Upper lobe of left lung (tissue), 6 donors: ENCODE results near the gene DAD1. TPM values are rescaled to one million over a fixed set of nuclear protein-coding genes. Genes with fewer than 3 reads are reported as not detected.
"Not testable (repeated sequence)": the region's sequence is repeated elsewhere in the genome, so short reads cannot be mapped to it uniquely, and the experiment has no call there.

Source experiments
- ATAC-seq, 2 donors: fragments of 200-7000 bp; cut with Tn5 transposase; one replicate each; pipeline ENCODE4 v1.9.1; 2022; ENCODE audit warnings: mild to moderate bottlenecking in 2 of 2, moderate library complexity in 2 of 2; ENCODE audit not compliant: low FRiP score in 2 of 2
- DNase-seq, 2 donors: peaks; one replicate each; pipeline ENCODE4 v3.0.0-alpha.2; 2019 to 2020
- H3K27ac ChIP-seq, 4 donors: fragments of 200-600 bp; sonication (generic); one replicate each; pipeline ENCODE4 v1.5.1; 2016 to 2019
- H3K27me3 ChIP-seq, 4 donors: fragments of 200-600 bp; sonication (generic); one replicate each; pipeline ENCODE4 v1.5.1; 2017 to 2019
- H3K36me3 ChIP-seq, 4 donors: fragments of 200-600 bp; sonication (generic); one replicate each; pipeline ENCODE4 v1.5.1; 2016 to 2019
- H3K4me1 ChIP-seq, 4 donors: fragments of 200-600 bp; sonication (generic); one replicate each; pipeline ENCODE4 v1.5.1; 2018 to 2019
- H3K4me3 ChIP-seq, 4 donors: fragments of 200-600 bp; sonication (generic); one replicate each; pipeline ENCODE4 v1.5.1; 2017 to 2019; ENCODE audit warnings: mild to moderate bottlenecking in 2 of 4, moderate library complexity in 1 of 4
- H3K9me3 ChIP-seq, 4 donors: fragments of 200-600 bp; sonication (generic); one replicate each; pipeline ENCODE4 v1.5.1; 2018 to 2019
- CTCF ChIP-seq, 6 experiments: fragments of 450-650 bp in 4 of 6; fragments of 200-600 bp in 2 of 6; sonication (generic) in 2 of 6; IDR thresholded peaks; one replicate each; pipeline ENCODE4 v1.5.1; 2016 to 2019; ENCODE audit warnings: antibody characterized with exemption in 6 of 6
- EP300 ChIP-seq, 4 donors: sonication (generic); formaldehyde crosslinking; IDR thresholded peaks; one replicate each; pipeline ENCODE4 v1.5.1; 2017; ENCODE audit warnings: antibody characterized with exemption in 4 of 4, control low read depth in 2 of 4
- POLR2A ChIP-seq, 4 donors: fragments of 450-650 bp; IDR thresholded peaks; one replicate each; pipeline ENCODE4 v1.5.1; 2016 to 2017; ENCODE audit warnings: antibody characterized with exemption in 4 of 4, mild to moderate bottlenecking in 2 of 4
- POLR2AphosphoS5 ChIP-seq, 2 donors: sonication (generic); formaldehyde crosslinking; IDR thresholded peaks; one replicate each; pipeline ENCODE4 v1.5.1; 2017; ENCODE audit warnings: antibody characterized with exemption in 2 of 2
- WGBS, 2 donors: methylation state at CpG; one replicate each; pipeline ENCODE4 v1.1.5; 2017 to 2018; 5-methylcytosine and 5-hydroxymethylcytosine counted together
- total RNA-seq, 6 donors: library from RNA; depleted of rRNA in 4 of 6; stranded (reverse); fragments of >200 nt in 4 of 6; gene quantifications; one replicate each; pipeline versions ENCODE4 v1.1.0 to v1.2.1, GENCODE V29; 2016 to 2021
- donor health status: DM: no; HTN: no; CAD: no; lungs with moderate emphysema.
- donor health status: DM: no; HTN: yes; CAD: no; lungs with severe emphysema.

Gene DAD1
- total RNA-seq, 6 donors from 2014 or later, result 8.4 to 188 (median 134) TPM

- H3K9me3 ChIP-seq, result no peaks in the 10 kb centered on the region
- peaks cover 0 to 3% (median 0%) of the 10 kb centered on the region in 4 donors for H3K4me1 ChIP-seq
- no peak overlapping the region for H3K4me3 ChIP-seq
- H3K27me3 ChIP-seq, result no peaks in the 10 kb centered on the region
- no peak for TF ChIP-seq POLR2AphosphoS5 (IDR thresholded peaks at IDR 0.05)
- TF ChIP-seq CTCF (IDR thresholded peaks at IDR 0.05), result no peak
- ATAC-seq, result no peak
- no peak overlapping the region for H3K27ac ChIP-seq
- no peak for DNase-seq
- WGBS, 2 donors, result 66 to 71% methylated on average over 7 of the region's 7 CpGs
- no peaks in the 10 kb centered on the region for H3K36me3 ChIP-seq
These were observed 38.7 kb upstream of the DAD1 start for GRCh38 chr14:22627506-22628263.

GRCh38 chr14:22626590-22626989 is 37.6 kb upstream of the DAD1 start:
- H3K4me3 ChIP-seq, result no peak overlapping the region
- H3K27ac ChIP-seq, result no peak overlapping the region
- H3K36me3 ChIP-seq, result no peaks in the 10 kb centered on the region
- TF ChIP-seq POLR2AphosphoS5 (IDR thresholded peaks at IDR 0.05), result no peak
- TF ChIP-seq CTCF (IDR thresholded peaks at IDR 0.05), result no peak
- TF ChIP-seq EP300 (IDR thresholded peaks at IDR 0.05), result no peak
- no peak for TF ChIP-seq POLR2A (IDR thresholded peaks at IDR 0.05)
- DNase-seq, result no peak
- no peak for ATAC-seq
- no peaks in the 10 kb centered on the region for H3K9me3 ChIP-seq
- peaks cover 0 to 3% (median 0%) of the 10 kb centered on the region in 4 donors for H3K4me1 ChIP-seq
- 93% methylated on average over 6 of the region's 6 CpGs for WGBS, 2 donors
- H3K27me3 ChIP-seq, result no peaks in the 10 kb centered on the region

- peaks cover 0 to 3% (median 0%) of the 10 kb centered on the region in 4 donors for H3K4me1 ChIP-seq
- no peaks in the 10 kb centered on the region for H3K27me3 ChIP-seq
- no peaks in the 10 kb centered on the region for H3K9me3 ChIP-seq
- H3K36me3 ChIP-seq, result no peaks in the 10 kb centered on the region
- no peak for DNase-seq
- 17 to 44% methylated on average over 2 of the region's 2 CpGs for WGBS, 2 donors
- TF ChIP-seq POLR2AphosphoS5 (IDR thresholded peaks at IDR 0.05) (no peak), POLR2A (IDR thresholded peaks at IDR 0.05) (no peak), EP300 (IDR thresholded peaks at IDR 0.05) (no peak), CTCF (IDR thresholded peaks at IDR 0.05) (no peak)
- no peak overlapping the region for H3K27ac ChIP-seq
- no peak overlapping the region for H3K4me3 ChIP-seq
- ATAC-seq, result no peak
These were observed 34.0 kb upstream of the DAD1 start for GRCh38 chr14:22623047-22623446.

- no peaks in the 10 kb centered on the region for H3K36me3 ChIP-seq
- no peaks in the 10 kb centered on the region for H3K9me3 ChIP-seq
- WGBS, 2 donors, result 79 to 91% methylated on average over 2 of the region's 2 CpGs
- TF ChIP-seq CTCF (IDR thresholded peaks at IDR 0.05), result no peak
- no peak overlapping the region for H3K4me3 ChIP-seq
- DNase-seq (no peak), ATAC-seq (no peak)
- H3K4me1 ChIP-seq, result peaks cover 0 to 3% (median 0%) of the 10 kb centered on the region in 4 donors
- H3K27me3 ChIP-seq, result no peaks in the 10 kb centered on the region
- no peak overlapping the region for H3K27ac ChIP-seq
These were observed 33.2 kb upstream of the DAD1 start for GRCh38 chr14:22622255-22622654.

- not testable (repeated sequence) for DNase-seq, H3K4me3 ChIP-seq, H3K9me3 ChIP-seq, ATAC-seq, H3K27me3 ChIP-seq, H3K27ac ChIP-seq
- Histone ChIP-seq H3K36me3 (peaks cover 5 to 17% (median 11%) of the 10 kb centered on the region in 4 donors), H3K4me1 (peaks cover 7 to 11% (median 9%) of the 10 kb centered on the region in 4 donors)
- WGBS, 2 donors, result 97 to 98% methylated on average over 2 of the region's 2 CpGs
These were observed 26.7 kb upstream of the DAD1 start for GRCh38 chr14:22615765-22616164.
